Measurements from ENCODE around the gene FAM13A. TPM values are rescaled to one million over a fixed set of nuclear protein-coding genes. Genes with fewer than 3 reads are reported as not detected.

The FAM13A gene
- total and polyA plus RNA-seq, 2 of the 8 experiments (the other 6 are each of a cell fraction or from before 2014, with no cell fraction given), result 7.1 to 16.5 TPM

GRCh38 chr4:88823058-88823919, 233.7 kb downstream of the FAM13A start:
- H2BK15ac ChIP-seq (ENCODE audit: low read length), result no peak overlapping the region
- H3K9me3 ChIP-seq (ENCODE audit: insufficient read depth in 2 of 2, low read depth in 1 of 2, low read length in 1 of 2), result no peaks in the 10 kb centered on the region
- CTCF ChIA-PET (ENCODE audit: partially characterized antibody), result interaction anchor here (0.7 to 1.7 kb wide), 2 partner anchors 200 to 202 kb away, joined by 3 to 7 read pairs; no protein-coding TSS in a partner anchor
- peaks cover 0 to 8% (median 4%) of the 10 kb centered on the region in 4 experiments; a peak in 5 of 7 replicates for H3K4me1 ChIP-seq (replicated peaks in 1 of 4; ENCODE audit: control insufficient read depth in 3 of 4, insufficient read depth in 4 of 4, low read length in 3 of 4)
- peak overlapping the region; percentile 79 for H4K5ac ChIP-seq (ENCODE audit: insufficient read length, low read depth, low read length)
- H3K4me3 ChIP-seq (ENCODE audit: extremely low read depth in 1 of 4, insufficient read depth in 2 of 4, low read depth in 3 of 4, low read length in 4 of 4), result peak overlapping the region; percentile 32 to 56 (median 38)
- H3K56ac ChIP-seq (replicated peaks; ENCODE audit: insufficient read length, low read depth, low read length), result no peak overlapping the region
- H2BK20ac ChIP-seq (ENCODE audit: low read length), result no peak overlapping the region
- peak overlapping the region; percentile 63; the same call in 1 of the 2 replicates for H2BK12ac ChIP-seq (ENCODE audit: low read depth, low read length)
- H3K18ac ChIP-seq (ENCODE audit: extremely low read depth, low read length), result peak overlapping the region; percentile 2; the same call in 1 of the 2 replicates
- no peak overlapping the region for H3K23ac ChIP-seq (ENCODE audit: insufficient read length)
- FAIRE-seq (peak; percentile 84), DNase-seq (ENCODE audit: low read depth in 1 of 2, low spot score in 2 of 2) (peak; percentile 59 to 67)
- no peak overlapping the region for H3K4ac ChIP-seq (replicated peaks; ENCODE audit: insufficient read length, low read depth, low read length)
- 19% methylated on average over 16 of the region's 16 CpGs; no CpG with 5 or more reads in 1 of the 2 experiments for WGBS, 2 experiments (ENCODE audit: extremely low coverage in 1 of 2, insufficient coverage in 1 of 2, insufficient read length in 1 of 2, insufficient replicate concordance in 2 of 2, low coverage in 1 of 2, low lambda C conversion rate in 2 of 2, missing lambda C conversion rate in 1 of 2)
- H3K23me2 ChIP-seq (ENCODE audit: low read depth, low read length), result peaks cover 4% of the 10 kb centered on the region; the same call in 1 of the 2 replicates
- H3K27ac ChIP-seq (ENCODE audit: low read depth, low read length), result peak overlapping the region; percentile 90
- peak overlapping the region; percentile 96; the same call in 1 of the 2 replicates for H4K8ac ChIP-seq (ENCODE audit: extremely low read depth, insufficient read depth, low read length)
- peak overlapping the region; percentile 91 for H4K91ac ChIP-seq (replicated peaks; ENCODE audit: insufficient read length, low read length)
- peak overlapping the region; percentile 73 to 87 for H3K4me2 ChIP-seq (ENCODE audit: insufficient read depth in 1 of 2, low read depth in 2 of 2, low read length in 2 of 2)
- POLR2A ChIA-PET (ENCODE audit: partially characterized antibody), result interaction anchor here (1.5 kb wide), 1 partner anchor 198 kb away, joined by 4 read pairs; no protein-coding TSS in a partner anchor
- peaks cover 0 to 2% of the 10 kb centered on the region in 2 experiments for H4K20me1 ChIP-seq (replicated peaks in 1 of 2; ENCODE audit: control insufficient read depth in 1 of 2, insufficient read depth in 2 of 2, low read length in 2 of 2)
- no peaks in the 10 kb centered on the region for H3K27me3 ChIP-seq (replicated peaks in 1 of 4; ENCODE audit: control insufficient read depth in 3 of 4, extremely low read depth in 1 of 4, insufficient read depth in 3 of 4, low read length in 3 of 4)
- no peaks in the 10 kb centered on the region for H3K79me2 ChIP-seq (ENCODE audit: control insufficient read depth in 1 of 2, insufficient read depth in 2 of 2, low read length in 2 of 2)
- H2AK5ac ChIP-seq (ENCODE audit: low read depth, low read length), result no peak overlapping the region; the same call in 1 of the 2 replicates
- H3K14ac ChIP-seq (ENCODE audit: insufficient read length), result no peak overlapping the region
- no peaks in the 10 kb centered on the region for H3K36me3 ChIP-seq (ENCODE audit: control insufficient read depth in 2 of 4, insufficient read depth in 4 of 4, low read length in 3 of 4)
- H3K79me1 ChIP-seq (ENCODE audit: low read depth, low read length), result no peaks in the 10 kb centered on the region
- no peak overlapping the region for H2BK5ac ChIP-seq (ENCODE audit: low read depth, low read length)
- H2BK120ac ChIP-seq (replicated peaks; ENCODE audit: low read depth, low read length), result peak overlapping the region; percentile 75
- peak overlapping the region; percentile 91 for H2AFZ ChIP-seq (ENCODE audit: low read length)
- H3K9ac ChIP-seq (replicated peaks in 1 of 4; ENCODE audit: extremely low read depth in 1 of 4, low read depth in 3 of 4, low read length in 3 of 4), result peak overlapping the region; percentile 32 to 56 (median 46)
- TF ChIP-seq CREB1 (IDR thresholded peaks at IDR 0.05) (peak; percentile 62), SP4 (IDR thresholded peaks at IDR 0.05; ENCODE audit: low read length) (no peak), POLR2A (IDR thresholded peaks at IDR 0.05; ENCODE audit: control extremely low read depth in 1 of 2, low read depth in 2 of 2, low read length in 2 of 2) (peak in 1 of 2 experiments; percentile 49; a peak in 1 of 3 replicates), TAF1 (IDR thresholded peaks at IDR 0.05; ENCODE audit: low read depth, low read length) (no peak)

Data from H1 (cell line).